Cardiac muscle cell (in vitro differentiated cells and primary cell): Measurements from ENCODE around the gene CCDC85C. TPM values are rescaled to one million over a fixed set of nuclear protein-coding genes. Genes with fewer than 3 reads are reported as not detected.
A peak's percentile ranks its signal among the peaks of the same experiment; 100 is the strongest.

Experiments used
- DNase-seq, 2 donors: peaks; one replicate each; pipeline versions ENCODE4 v3.0.0 to v3.0.0-alpha.2; 2010 to 2017; ENCODE audit warnings: low read depth in 1 of 2, low spot score in 1 of 2
- H3K27ac ChIP-seq: fragments of 200-600 bp; sonication (generic); 2 replicates; pipeline ENCODE4 v1.5.1; 2016
- H3K27me3 ChIP-seq: fragments of 200-600 bp; sonication (generic); 2 replicates; pipeline ENCODE4 v1.6.0; 2016; ENCODE audit warnings: control low read depth
- H3K36me3 ChIP-seq: fragments of 200-600 bp; sonication (generic); 2 replicates; pipeline ENCODE4 v1.5.1; 2016; ENCODE audit warnings: control low read depth
- H3K4me1 ChIP-seq: fragments of 200-600 bp; sonication (generic); 2 replicates; pipeline ENCODE4 v1.8.1; 2017; ENCODE audit warnings: low read depth, mild to moderate bottlenecking, mixed run types
- H3K4me3 ChIP-seq: fragments of 200-600 bp; sonication (generic); 2 replicates; pipeline ENCODE4 v1.5.1; 2016; ENCODE audit warnings: mild to moderate bottlenecking
- H3K9me3 ChIP-seq: fragments of 200-600 bp; sonication (generic); 2 replicates; pipeline ENCODE4 v1.5.1; 2017; ENCODE audit warnings: low read depth, mild to moderate bottlenecking, control low read depth
- CTCF ChIP-seq: IDR thresholded peaks from 2 replicates; pipeline ENCODE4 v1.5.1; 2012; ENCODE audit warnings: low read depth, mild to moderate bottlenecking, low read length
- polyA plus RNA-seq: library from polyadenylated mRNA; unstranded; fragments of >200 nt; fragmentation: Nextera tagmentation; extraction: Ambion mirVana; gene quantifications from 2 replicates; pipeline ENCODE4 v1.2.1, GENCODE V29; 2016
- total RNA-seq: library from RNA; depleted of rRNA; stranded (reverse); fragments of >200 nt; gene quantifications from 2 replicates; pipeline ENCODE4 v1.2.3, GENCODE V29; 2016

The CCDC85C gene
- total and polyA plus RNA-seq, 2 experiments from 2014 or later, result 39.6 to 45.7 TPM

GRCh38 chr14:99467336-99468078 lies 136.5 kb downstream of the CCDC85C start:
- Histone ChIP-seq H3K27me3 (no peaks in the 10 kb centered on the region), H3K36me3 (peaks cover 8% of the 10 kb centered on the region), H3K27ac (peak overlapping the region; percentile 86), H3K4me1 (peaks cover 47% of the 10 kb centered on the region), H3K9me3 (no peaks in the 10 kb centered on the region), H3K4me3 (no peak overlapping the region)
- DNase-seq, result peak in 1 of 2 donors; percentile 74
- TF ChIP-seq CTCF, result no peak

- H3K27me3 ChIP-seq, result no peaks in the 10 kb centered on the region
- peak overlapping the region; percentile 86 for H3K27ac ChIP-seq
- peaks cover 47% of the 10 kb centered on the region for H3K4me1 ChIP-seq
- no peak for TF ChIP-seq CTCF
- H3K36me3 ChIP-seq, result peaks cover 14% of the 10 kb centered on the region
- H3K4me3 ChIP-seq, result no peak overlapping the region
- no peak for DNase-seq
- H3K9me3 ChIP-seq, result no peaks in the 10 kb centered on the region
These were observed 137.2 kb downstream of the CCDC85C start for GRCh38 chr14:99466758-99467157.

- H3K9me3 ChIP-seq, result no peaks in the 10 kb centered on the region
- H3K27ac ChIP-seq, result peak overlapping the region; percentile 38
- H3K4me3 ChIP-seq, result no peak overlapping the region
- TF ChIP-seq CTCF, result no peak
- no peaks in the 10 kb centered on the region for H3K27me3 ChIP-seq
- peaks cover 47% of the 10 kb centered on the region for H3K4me1 ChIP-seq
- peaks cover 20% of the 10 kb centered on the region for H3K36me3 ChIP-seq
- no peak for DNase-seq
These were observed 138.7 kb downstream of the CCDC85C start for GRCh38 chr14:99465288-99465687.

- Histone ChIP-seq H3K27me3 (no peaks in the 10 kb centered on the region), H3K36me3 (peaks cover 23% of the 10 kb centered on the region), H3K27ac (peak overlapping the region; percentile 38), H3K9me3 (no peaks in the 10 kb centered on the region), H3K4me3 (no peak overlapping the region), H3K4me1 (peaks cover 38% of the 10 kb centered on the region)
- TF ChIP-seq CTCF, result no peak
- no peak for DNase-seq
These were observed 140.0 kb downstream of the CCDC85C start for GRCh38 chr14:99463974-99464373.

GRCh38 chr14:99462210-99462609 lies 141.8 kb downstream of the CCDC85C start:
- DNase-seq, result no peak
- Histone ChIP-seq H3K9me3 (no peaks in the 10 kb centered on the region), H3K27me3 (no peaks in the 10 kb centered on the region), H3K4me3 (no peak overlapping the region), H3K4me1 (peaks cover 20% of the 10 kb centered on the region), H3K36me3 (peaks cover 35% of the 10 kb centered on the region), H3K27ac (no peak overlapping the region)
- no peak for TF ChIP-seq CTCF
